ENCODE data around the gene C7orf33. TPM values are rescaled to one million over a fixed set of nuclear protein-coding genes. Genes with fewer than 3 reads are reported as not detected.

C7orf33 gene
- total RNA-seq, 1 donor from 2014 or later = not detected

DNA sequence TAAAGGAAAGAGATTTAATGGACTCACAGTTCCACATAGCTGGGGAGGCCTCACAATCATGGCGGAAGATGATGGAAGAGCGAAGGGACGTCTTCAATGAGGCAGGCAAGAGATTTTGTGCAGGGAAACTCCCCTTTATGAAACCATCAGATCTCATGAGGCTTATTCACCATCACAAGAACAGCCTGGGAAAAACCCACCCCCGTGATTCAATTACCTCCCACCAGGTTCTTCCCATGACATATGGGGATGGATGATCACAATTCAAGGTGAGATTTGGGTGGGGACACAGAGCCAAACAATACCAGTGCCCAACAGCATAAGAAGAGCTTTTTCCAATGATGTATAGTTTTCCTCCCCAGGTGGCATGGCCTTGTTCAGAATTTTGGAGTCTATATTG is 11.2 kb upstream of the C7orf33 start:
- Mint-ChIP-seq H3K9me3 (ENCODE audit: unreplicated experiment) (no peaks in the 10 kb centered on the region), H3K27ac (ENCODE audit: unreplicated experiment) (no peak overlapping the region), H3K36me3 (ENCODE audit: unreplicated experiment) (no peaks in the 10 kb centered on the region), H3K4me1 (ENCODE audit: unreplicated experiment) (no peaks in the 10 kb centered on the region), H3K4me3 (ENCODE audit: unreplicated experiment) (no peak overlapping the region), H3K27me3 (ENCODE audit: unreplicated experiment) (peaks cover 9% of the 10 kb centered on the region)
- TF ChIP-seq, protein P1, sequence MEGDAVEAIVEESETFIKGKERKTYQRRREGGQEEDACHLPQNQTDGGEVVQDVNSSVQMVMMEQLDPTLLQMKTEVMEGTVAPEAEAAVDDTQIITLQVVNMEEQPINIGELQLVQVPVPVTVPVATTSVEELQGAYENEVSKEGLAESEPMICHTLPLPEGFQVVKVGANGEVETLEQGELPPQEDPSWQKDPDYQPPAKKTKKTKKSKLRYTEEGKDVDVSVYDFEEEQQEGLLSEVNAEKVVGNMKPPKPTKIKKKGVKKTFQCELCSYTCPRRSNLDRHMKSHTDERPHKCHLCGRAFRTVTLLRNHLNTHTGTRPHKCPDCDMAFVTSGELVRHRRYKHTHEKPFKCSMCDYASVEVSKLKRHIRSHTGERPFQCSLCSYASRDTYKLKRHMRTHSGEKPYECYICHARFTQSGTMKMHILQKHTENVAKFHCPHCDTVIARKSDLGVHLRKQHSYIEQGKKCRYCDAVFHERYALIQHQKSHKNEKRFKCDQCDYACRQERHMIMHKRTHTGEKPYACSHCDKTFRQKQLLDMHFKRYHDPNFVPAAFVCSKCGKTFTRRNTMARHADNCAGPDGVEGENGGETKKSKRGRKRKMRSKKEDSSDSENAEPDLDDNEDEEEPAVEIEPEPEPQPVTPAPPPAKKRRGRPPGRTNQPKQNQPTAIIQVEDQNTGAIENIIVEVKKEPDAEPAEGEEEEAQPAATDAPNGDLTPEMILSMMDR (IDR thresholded peaks at IDR 0.05) = no peak
- no peak for DNase-seq (ENCODE audit: extremely low spot score, unreplicated experiment)

DNA sequence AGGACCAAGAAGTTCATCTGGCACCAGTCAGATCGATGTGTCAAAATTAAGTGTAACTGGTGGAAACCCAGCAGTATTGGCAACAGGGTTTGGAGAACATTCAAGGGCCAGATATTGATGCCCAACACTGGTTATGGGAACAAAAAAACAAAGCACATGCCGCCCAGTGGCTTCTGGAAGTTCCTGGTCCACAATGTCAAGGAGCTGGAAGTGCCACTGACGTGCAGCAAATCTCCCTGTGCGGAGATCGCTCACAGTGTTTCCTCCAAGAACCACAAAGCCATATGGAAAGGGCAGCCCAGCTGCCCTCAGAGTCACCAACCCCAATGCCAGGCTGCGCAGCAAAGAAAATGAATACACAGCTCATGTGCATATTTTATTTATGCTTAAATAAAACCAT is 10.1 kb upstream of the C7orf33 start:
- Mint-ChIP-seq H3K27ac (ENCODE audit: unreplicated experiment) (no peak overlapping the region), H3K4me1 (ENCODE audit: unreplicated experiment) (no peaks in the 10 kb centered on the region), H3K9me3 (ENCODE audit: unreplicated experiment) (no peaks in the 10 kb centered on the region), H3K4me3 (ENCODE audit: unreplicated experiment) (no peak overlapping the region), H3K36me3 (ENCODE audit: unreplicated experiment) (no peaks in the 10 kb centered on the region), H3K27me3 (ENCODE audit: unreplicated experiment) (peaks cover 13% of the 10 kb centered on the region)
- TF ChIP-seq, protein P1 (IDR thresholded peaks at IDR 0.05) = no peak
- DNase-seq (ENCODE audit: extremely low spot score, unreplicated experiment) = no peak

DNA sequence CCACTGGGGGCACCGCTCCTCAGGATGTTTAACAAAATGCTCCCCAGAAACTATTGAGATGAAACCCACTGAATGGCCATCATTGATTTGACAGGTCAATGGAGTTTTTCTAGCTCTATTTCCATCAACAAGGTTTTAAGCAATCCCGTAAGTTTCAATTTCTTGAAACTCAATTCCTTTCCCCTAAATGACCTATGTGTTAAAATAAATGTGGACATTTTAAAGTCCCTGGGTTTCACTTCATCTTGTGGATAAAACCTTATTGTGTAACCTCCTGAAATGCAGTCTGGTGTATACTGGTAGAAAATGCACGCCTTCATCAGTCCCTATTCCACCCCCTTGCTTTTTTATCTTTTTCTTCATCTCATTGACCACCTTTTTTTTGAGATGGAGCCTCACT is 8.9 kb upstream of the C7orf33 start:
- H3K4me1 Mint-ChIP-seq (ENCODE audit: unreplicated experiment) = no peaks in the 10 kb centered on the region

DNA sequence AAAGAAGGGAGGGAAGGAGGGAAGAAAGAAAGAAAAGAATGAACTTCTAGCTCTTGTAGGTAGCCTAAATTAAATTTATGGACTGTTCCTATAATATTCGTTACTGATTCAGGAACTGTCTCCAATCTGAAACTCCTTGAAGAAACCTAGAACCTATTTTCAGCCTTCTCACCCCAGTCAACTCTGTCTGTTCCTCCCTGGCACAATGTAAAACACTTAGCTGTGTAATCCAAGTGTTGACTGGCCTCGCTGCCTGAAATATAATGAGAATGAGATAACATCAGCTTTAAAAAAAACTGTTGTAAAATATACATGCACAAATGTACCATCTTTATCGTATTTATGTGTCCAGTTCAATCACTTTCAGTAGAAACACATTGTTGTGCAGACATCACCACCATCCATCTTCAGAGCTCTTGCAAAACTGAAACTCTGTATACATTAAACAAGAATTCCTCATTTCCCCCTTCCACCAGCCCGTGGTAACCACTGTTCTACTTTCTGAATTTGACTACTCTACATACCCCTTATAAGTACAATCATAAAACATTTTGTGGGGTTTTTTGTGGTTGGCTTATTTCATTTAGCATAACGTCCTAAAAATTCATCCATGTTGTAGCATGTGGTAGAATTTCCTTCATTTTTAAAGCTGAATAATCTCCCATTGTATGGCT is 6.3 kb upstream of the C7orf33 start:
- Mint-ChIP-seq H3K4me3 (ENCODE audit: unreplicated experiment) (no peak overlapping the region), H3K36me3 (ENCODE audit: unreplicated experiment) (no peaks in the 10 kb centered on the region), H3K4me1 (ENCODE audit: unreplicated experiment) (no peaks in the 10 kb centered on the region), H3K27ac (ENCODE audit: unreplicated experiment) (no peak overlapping the region), H3K27me3 (ENCODE audit: unreplicated experiment) (peaks cover 32% of the 10 kb centered on the region), H3K9me3 (ENCODE audit: unreplicated experiment) (no peaks in the 10 kb centered on the region)
- DNase-seq (ENCODE audit: extremely low spot score, unreplicated experiment) = peak; percentile 15
- TF ChIP-seq, protein P1 (IDR thresholded peaks at IDR 0.05) = no peak

More for the DNA sequence above, 8.9 kb upstream of the C7orf33 start:
- Mint-ChIP-seq H3K4me3 (ENCODE audit: unreplicated experiment) (no peak overlapping the region), H3K36me3 (ENCODE audit: unreplicated experiment) (no peaks in the 10 kb centered on the region), H3K27ac (ENCODE audit: unreplicated experiment) (no peak overlapping the region), H3K27me3 (ENCODE audit: unreplicated experiment) (peaks cover 13% of the 10 kb centered on the region), H3K9me3 (ENCODE audit: unreplicated experiment) (no peaks in the 10 kb centered on the region)
- no peak for DNase-seq (ENCODE audit: extremely low spot score, unreplicated experiment)
- TF ChIP-seq, protein P1 (IDR thresholded peaks at IDR 0.05) = no peak

DNA sequence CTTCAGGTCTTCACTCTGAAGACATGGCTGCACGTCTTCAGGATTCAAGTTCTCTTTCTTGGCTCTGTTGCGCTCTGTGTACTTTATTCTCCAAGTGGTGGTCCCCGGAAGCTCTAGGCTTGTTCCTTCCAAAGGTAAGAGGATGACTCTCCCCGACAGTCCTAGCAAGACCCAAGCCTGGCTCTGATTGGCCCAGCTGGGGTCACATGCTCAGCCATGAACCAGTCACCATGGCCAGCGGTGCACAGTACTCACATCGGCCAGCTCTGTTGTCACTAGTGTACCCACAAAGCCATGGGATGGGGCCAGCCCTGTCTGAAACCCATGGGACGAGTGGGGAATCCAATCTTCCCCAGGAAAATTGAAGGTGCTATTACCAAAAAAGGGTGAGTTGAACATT is 5.2 kb upstream of the C7orf33 start:
- TF ChIP-seq, protein P1 (IDR thresholded peaks at IDR 0.05) = no peak
- Mint-ChIP-seq H3K4me1 (ENCODE audit: unreplicated experiment) (no peaks in the 10 kb centered on the region), H3K27me3 (ENCODE audit: unreplicated experiment) (peaks cover 41% of the 10 kb centered on the region), H3K27ac (ENCODE audit: unreplicated experiment) (no peak overlapping the region), H3K9me3 (ENCODE audit: unreplicated experiment) (no peaks in the 10 kb centered on the region), H3K36me3 (ENCODE audit: unreplicated experiment) (no peaks in the 10 kb centered on the region), H3K4me3 (ENCODE audit: unreplicated experiment) (no peak overlapping the region)
- DNase-seq (ENCODE audit: extremely low spot score, unreplicated experiment) = peak; percentile 59
